Activated naive CD8-positive, alpha-beta T cell (primary cell): ENCODE data around the gene TSPAN18.

Experiments used
- H3K27ac Mint-ChIP-seq: one replicate; pipeline ENCODE4 v1.8.0; 2021; ENCODE audit warnings: mixed read lengths
- H3K27me3 Mint-ChIP-seq: one replicate; pipeline ENCODE4 v1.8.0; 2021; ENCODE audit warnings: mixed read lengths
- H3K36me3 Mint-ChIP-seq: one replicate; pipeline ENCODE4 v1.8.0; 2021; ENCODE audit warnings: mixed read lengths
- H3K4me1 Mint-ChIP-seq: one replicate; pipeline ENCODE4 v1.8.0; 2021; ENCODE audit warnings: low read depth, mixed read lengths
- H3K4me3 Mint-ChIP-seq: one replicate; pipeline ENCODE4 v1.8.0; 2021; ENCODE audit warnings: mild to moderate bottlenecking, mixed read lengths
- H3K9me3 Mint-ChIP-seq: one replicate; pipeline ENCODE4 v1.8.0; 2021; ENCODE audit warnings: low read depth, mixed read lengths

The TSPAN18 gene

GRCh38 chr11:44780940-44781631 is 54.3 kb downstream of the TSPAN18 start:
- H3K27ac Mint-ChIP-seq: no peak overlapping the region
- H3K4me1 Mint-ChIP-seq: peaks cover 2% of the 10 kb centered on the region

DNA sequence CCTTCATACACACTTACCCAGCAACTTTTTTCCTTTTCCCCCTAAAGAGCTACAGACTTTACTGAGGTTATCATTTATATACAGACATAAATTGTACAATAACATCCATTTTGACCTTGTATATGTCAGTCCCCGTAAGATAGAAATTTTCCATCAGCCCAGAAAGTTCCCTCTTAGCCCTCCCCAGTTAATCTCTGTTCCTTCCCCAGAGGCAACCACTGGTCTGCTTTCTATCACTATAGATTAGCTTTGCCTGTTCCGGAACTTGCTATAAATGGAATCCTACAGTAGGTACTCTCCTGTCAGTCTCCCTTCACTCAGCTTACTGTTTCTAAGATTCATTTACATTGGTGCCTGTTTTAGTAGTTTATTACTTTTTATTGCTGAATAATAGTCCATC is 54.9 kb downstream of the TSPAN18 start:
- Mint-ChIP-seq H3K36me3 (no peaks in the 10 kb centered on the region), H3K4me1 (peaks cover 2% of the 10 kb centered on the region), H3K4me3 (no peak overlapping the region), H3K27ac (no peak overlapping the region), H3K9me3 (no peaks in the 10 kb centered on the region), H3K27me3 (no peaks in the 10 kb centered on the region)

More at GRCh38 chr11:44780940-44781631, 54.3 kb downstream of the TSPAN18 start:
- no peaks in the 10 kb centered on the region for H3K9me3 Mint-ChIP-seq
- no peaks in the 10 kb centered on the region for H3K27me3 Mint-ChIP-seq
- no peak overlapping the region for H3K4me3 Mint-ChIP-seq
- no peaks in the 10 kb centered on the region for H3K36me3 Mint-ChIP-seq

GRCh38 chr11:44782478-44782877 is 55.7 kb downstream of the TSPAN18 start:
- H3K27me3 Mint-ChIP-seq: no peaks in the 10 kb centered on the region
- no peak overlapping the region for H3K27ac Mint-ChIP-seq
- no peak overlapping the region for H3K4me3 Mint-ChIP-seq
- no peaks in the 10 kb centered on the region for H3K9me3 Mint-ChIP-seq
- H3K36me3 Mint-ChIP-seq: no peaks in the 10 kb centered on the region
- peaks cover 2% of the 10 kb centered on the region for H3K4me1 Mint-ChIP-seq

- peaks cover 1% of the 10 kb centered on the region for H3K4me1 Mint-ChIP-seq
- H3K9me3 Mint-ChIP-seq: no peaks in the 10 kb centered on the region
- H3K27me3 Mint-ChIP-seq: no peaks in the 10 kb centered on the region
- no peaks in the 10 kb centered on the region for H3K36me3 Mint-ChIP-seq
- no peak overlapping the region for H3K27ac Mint-ChIP-seq
- H3K4me3 Mint-ChIP-seq: no peak overlapping the region
Measured at GRCh38 chr11:44784436-44784760, 57.6 kb downstream of the TSPAN18 start.

- H3K9me3 Mint-ChIP-seq: no peaks in the 10 kb centered on the region
- peaks cover 1% of the 10 kb centered on the region for H3K4me1 Mint-ChIP-seq
- H3K27ac Mint-ChIP-seq: no peak overlapping the region
- no peak overlapping the region for H3K4me3 Mint-ChIP-seq
- no peaks in the 10 kb centered on the region for H3K27me3 Mint-ChIP-seq
- no peaks in the 10 kb centered on the region for H3K36me3 Mint-ChIP-seq
Measured at GRCh38 chr11:44784851-44785250, 58.1 kb downstream of the TSPAN18 start.

- Mint-ChIP-seq H3K27me3 (no peaks in the 10 kb centered on the region), H3K36me3 (no peaks in the 10 kb centered on the region), H3K9me3 (no peaks in the 10 kb centered on the region), H3K27ac (no peak overlapping the region), H3K4me3 (no peak overlapping the region), H3K4me1 (peaks cover 1% of the 10 kb centered on the region)
Measured at GRCh38 chr11:44785856-44786607, 59.3 kb downstream of the TSPAN18 start.

DNA sequence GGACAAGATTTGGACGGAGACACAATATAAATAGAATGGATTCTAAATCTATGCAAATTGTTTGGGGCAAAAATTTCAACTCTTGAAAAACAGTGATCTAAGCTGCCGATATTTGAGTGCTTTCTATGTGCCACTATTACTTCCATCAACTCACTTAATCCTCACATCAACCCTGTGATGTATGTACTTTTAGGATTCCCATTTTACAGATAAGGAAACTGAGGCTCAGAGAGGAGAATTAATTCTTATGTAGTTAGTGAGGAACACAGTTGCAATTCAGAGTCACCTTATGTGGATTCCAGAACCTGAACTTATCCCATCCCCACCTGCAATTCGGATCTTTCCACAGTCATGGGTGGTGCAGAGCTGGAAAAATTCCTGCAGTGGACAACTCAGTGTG is 60.3 kb downstream of the TSPAN18 start:
- H3K9me3 Mint-ChIP-seq: no peaks in the 10 kb centered on the region
- no peak overlapping the region for H3K27ac Mint-ChIP-seq
- H3K36me3 Mint-ChIP-seq: no peaks in the 10 kb centered on the region
- no peaks in the 10 kb centered on the region for H3K27me3 Mint-ChIP-seq
- no peak overlapping the region for H3K4me3 Mint-ChIP-seq
- H3K4me1 Mint-ChIP-seq: peaks cover 1% of the 10 kb centered on the region

- H3K27me3 Mint-ChIP-seq: no peaks in the 10 kb centered on the region
- peaks cover 1% of the 10 kb centered on the region for H3K4me1 Mint-ChIP-seq
- H3K36me3 Mint-ChIP-seq: no peaks in the 10 kb centered on the region
- no peaks in the 10 kb centered on the region for H3K9me3 Mint-ChIP-seq
- no peak overlapping the region for H3K27ac Mint-ChIP-seq
- no peak overlapping the region for H3K4me3 Mint-ChIP-seq
Measured at GRCh38 chr11:44787981-44788380, 61.2 kb downstream of the TSPAN18 start.

- H3K36me3 Mint-ChIP-seq: no peaks in the 10 kb centered on the region
- no peak overlapping the region for H3K27ac Mint-ChIP-seq
- H3K9me3 Mint-ChIP-seq: no peaks in the 10 kb centered on the region
Measured at GRCh38 chr11:44788536-44789261, 61.9 kb downstream of the TSPAN18 start.

GRCh38 chr11:44789496-44789895 is 62.7 kb downstream of the TSPAN18 start:
- no peaks in the 10 kb centered on the region for H3K36me3 Mint-ChIP-seq
- no peak overlapping the region for H3K27ac Mint-ChIP-seq
- H3K9me3 Mint-ChIP-seq: no peaks in the 10 kb centered on the region
- H3K4me3 Mint-ChIP-seq: no peak overlapping the region
- H3K4me1 Mint-ChIP-seq: peaks cover 1% of the 10 kb centered on the region
- no peaks in the 10 kb centered on the region for H3K27me3 Mint-ChIP-seq

More at GRCh38 chr11:44788536-44789261, 61.9 kb downstream of the TSPAN18 start:
- Mint-ChIP-seq H3K4me1 (peaks cover 1% of the 10 kb centered on the region), H3K27me3 (no peaks in the 10 kb centered on the region), H3K4me3 (no peak overlapping the region)

DNA sequence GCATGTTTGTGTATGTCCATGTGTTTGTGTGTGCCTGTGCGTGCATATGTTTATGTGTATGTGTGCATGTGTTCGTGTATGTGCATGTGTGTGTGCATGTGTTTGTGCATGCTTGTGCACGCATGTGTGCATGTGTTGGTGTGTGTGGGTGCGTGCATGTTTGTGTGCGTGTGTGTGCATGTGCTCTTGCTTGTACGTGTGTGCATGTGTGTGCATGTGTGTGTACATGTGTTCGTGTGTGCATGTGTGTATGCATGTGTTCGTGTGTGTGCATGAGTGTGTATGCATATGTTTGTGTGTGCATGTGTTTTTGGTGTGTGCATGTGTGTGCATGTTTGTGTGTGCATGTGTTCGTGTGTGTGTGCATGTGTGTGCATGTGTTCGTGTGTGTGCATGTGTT is 63.4 kb downstream of the TSPAN18 start:
- Mint-ChIP-seq H3K27me3 (no peaks in the 10 kb centered on the region), H3K27ac (no peak overlapping the region), H3K4me3 (no peak overlapping the region), H3K4me1 (peaks cover 1% of the 10 kb centered on the region), H3K36me3 (no peaks in the 10 kb centered on the region), H3K9me3 (no peaks in the 10 kb centered on the region)

- H3K27ac Mint-ChIP-seq: no peak overlapping the region
- H3K4me1 Mint-ChIP-seq: peaks cover 1% of the 10 kb centered on the region
- no peaks in the 10 kb centered on the region for H3K36me3 Mint-ChIP-seq
- no peaks in the 10 kb centered on the region for H3K9me3 Mint-ChIP-seq
- H3K4me3 Mint-ChIP-seq: no peak overlapping the region
- H3K27me3 Mint-ChIP-seq: no peaks in the 10 kb centered on the region
Measured at GRCh38 chr11:44791316-44791925, 64.7 kb downstream of the TSPAN18 start.

GRCh38 chr11:44792171-44792570 is 65.4 kb downstream of the TSPAN18 start:
- peaks cover 1% of the 10 kb centered on the region for H3K36me3 Mint-ChIP-seq
- H3K4me3 Mint-ChIP-seq: no peak overlapping the region
- H3K27me3 Mint-ChIP-seq: no peaks in the 10 kb centered on the region
- H3K27ac Mint-ChIP-seq: no peak overlapping the region
- peaks cover 1% of the 10 kb centered on the region for H3K4me1 Mint-ChIP-seq
- H3K9me3 Mint-ChIP-seq: no peaks in the 10 kb centered on the region

- no peaks in the 10 kb centered on the region for H3K9me3 Mint-ChIP-seq
- no peak overlapping the region for H3K27ac Mint-ChIP-seq
- no peak overlapping the region for H3K4me3 Mint-ChIP-seq
- H3K4me1 Mint-ChIP-seq: peaks cover 1% of the 10 kb centered on the region
- H3K36me3 Mint-ChIP-seq: peaks cover 4% of the 10 kb centered on the region
- no peaks in the 10 kb centered on the region for H3K27me3 Mint-ChIP-seq
Measured at GRCh38 chr11:44793350-44794090, 66.8 kb downstream of the TSPAN18 start.
